Activated CD4-positive, alpha-beta memory T cell treated with anti-CD3 and anti-CD28 coated beads for 36 hours (primary cell): ENCODE results near the gene ADD1. TPM values are rescaled to one million over a fixed set of nuclear protein-coding genes. Genes with fewer than 3 reads are reported as not detected.
"Not testable (repeated sequence)": the region's sequence is repeated elsewhere in the genome, so short reads cannot be mapped to it uniquely, and the experiment has no call there.

ENCODE experiments used
- CTCF ChIA-PET: fragments of 350-600 bp; sonication (Branson Sonifier 250); formaldehyde crosslinking; loops from one replicate; lab custom pipeline; 2021; ENCODE audit warnings: antibody characterized with exemption, inconsistent platforms; lab: Charles Lee
- POLR2A ChIA-PET: fragments of 350-600 bp; sonication (Branson Sonifier 250); formaldehyde crosslinking; loops from one replicate; lab custom pipeline; 2021; ENCODE audit warnings: antibody characterized with exemption; lab: Charles Lee
- DNase-seq: peaks from one replicate; pipeline ENCODE4 v3.0.0-alpha.2; 2020
- H3K27ac Mint-ChIP-seq: one replicate; pipeline ENCODE4 v1.8.0; 2021; ENCODE audit warnings: mixed read lengths
- H3K27me3 Mint-ChIP-seq: one replicate; pipeline ENCODE4 v1.8.0; 2021; ENCODE audit warnings: mixed read lengths
- H3K36me3 Mint-ChIP-seq: one replicate; pipeline ENCODE4 v1.8.0; 2021; ENCODE audit warnings: mixed read lengths
- H3K4me1 Mint-ChIP-seq: one replicate; pipeline ENCODE4 v1.8.0; 2021; ENCODE audit warnings: low read depth, mixed read lengths
- H3K4me3 Mint-ChIP-seq: one replicate; pipeline ENCODE4 v1.8.0; 2021; ENCODE audit warnings: mild to moderate bottlenecking, mixed read lengths
- H3K9me3 Mint-ChIP-seq: one replicate; pipeline ENCODE4 v1.8.0; 2021; ENCODE audit warnings: mixed read lengths
- intact Hi-C: fragments of 100-400 bp; cut with micrococcal nuclease; formaldehyde crosslinking; loops from one replicate; pipeline ENCODE4 v1.15.1; 2023
- total RNA-seq, 2 experiments: library from RNA; stranded (reverse); gene quantifications; one replicate each; pipeline ENCODE4 v1.2.3, GENCODE V29; 2021

ADD1 gene
- total RNA-seq, 2 experiments from 2014 or later, result 212 TPM

- intact Hi-C loops, result loop anchor here (1.0 to 2.0 kb wide), 5 partner anchors 8 to 208 kb away; no protein-coding TSS in a partner anchor
- Mint-ChIP-seq H3K4me3 (peak overlapping the region; percentile 61), H3K9me3 (no peaks in the 10 kb centered on the region), H3K27ac (peak overlapping the region; percentile 99), H3K36me3 (peaks cover 80% of the 10 kb centered on the region), H3K27me3 (no peaks in the 10 kb centered on the region), H3K4me1 (peaks cover 75% of the 10 kb centered on the region)
- CTCF ChIA-PET, result interaction anchor here (0.6 to 7.0 kb wide), 26 partner anchors 8 to 209 kb away, joined by 3 to 103 read pairs (median 4); partner anchors contain the start of genes GRK4, NOP14 and TNIP2
- peak; percentile 92 for DNase-seq
- POLR2A ChIA-PET, result interaction anchor here (0.6 to 8.1 kb wide), 13 partner anchors 8 to 542 kb away, joined by 3 to 144 read pairs (median 4); partner anchors contain the start of genes GRK4 and NOP14
Measured at GRCh38 chr4:2954358-2955185, 110.9 kb downstream of the ADD1 start.

GRCh38 chr4:2955186-2956044, 111.8 kb downstream of the ADD1 start:
- not testable (repeated sequence) for DNase-seq, H3K4me3 Mint-ChIP-seq, H3K27me3 Mint-ChIP-seq, H3K9me3 Mint-ChIP-seq
- peak overlapping the region; percentile 99 for H3K27ac Mint-ChIP-seq
- ChIA-PET POLR2A (interaction anchor here (0.6 to 8.1 kb wide), 5 partner anchors 7 to 351 kb away, joined by 3 to 144 read pairs (median 14); partner anchors contain the start of genes GRK4 and NOP14), CTCF (interaction anchor here (0.7 to 7.0 kb wide), 7 partner anchors 8 to 203 kb away, joined by 3 to 103 read pairs (median 4); partner anchors contain the start of genes GRK4 and NOP14)
- H3K36me3 Mint-ChIP-seq, result peaks cover 75% of the 10 kb centered on the region
- peaks cover 82% of the 10 kb centered on the region for H3K4me1 Mint-ChIP-seq
- intact Hi-C loops, result loop anchor here (2.0 kb wide), 1 partner anchor 191 kb away; no protein-coding TSS in a partner anchor

- no peak for DNase-seq
- Mint-ChIP-seq H3K36me3 (peaks cover 56% of the 10 kb centered on the region), H3K27ac (peak overlapping the region; percentile 64), H3K4me3 (no peak overlapping the region), H3K4me1 (peaks cover 71% of the 10 kb centered on the region), H3K27me3 (no peaks in the 10 kb centered on the region), H3K9me3 (no peaks in the 10 kb centered on the region)
- ChIA-PET POLR2A (no interaction called here), CTCF (interaction anchor here (1.3 kb wide), 1 partner anchor 22 kb away, joined by 3 read pairs; no protein-coding TSS in a partner anchor)
- intact Hi-C loops, result no loop called here
Measured at GRCh38 chr4:2958446-2958845, 114.8 kb downstream of the ADD1 start.

GRCh38 chr4:2960450-2960849, 116.8 kb downstream of the ADD1 start:
- CTCF ChIA-PET, result interaction anchor here (0.9 kb wide), 1 partner anchor 81 kb away, joined by 4 read pairs; no protein-coding TSS in a partner anchor
- DNase-seq, H3K27ac Mint-ChIP-seq, POLR2A ChIA-PET, H3K4me3 Mint-ChIP-seq, H3K27me3 Mint-ChIP-seq, H3K9me3 Mint-ChIP-seq: not testable (repeated sequence)
- Mint-ChIP-seq H3K36me3 (peaks cover 41% of the 10 kb centered on the region), H3K4me1 (peaks cover 59% of the 10 kb centered on the region)
- intact Hi-C loops, result loop anchor here (5.0 kb wide), 2 partner anchors 493 to 543 kb away; partner anchors contain the start of genes CFAP99, RNF4 and ZFYVE28

GRCh38 chr4:2961421-2961810, 117.8 kb downstream of the ADD1 start:
- H3K4me3 Mint-ChIP-seq, result peak overlapping the region; percentile 78
- peak overlapping the region; percentile 94 for H3K27ac Mint-ChIP-seq
- no peaks in the 10 kb centered on the region for H3K9me3 Mint-ChIP-seq
- peaks cover 49% of the 10 kb centered on the region for H3K4me1 Mint-ChIP-seq
- H3K36me3 Mint-ChIP-seq, result peaks cover 31% of the 10 kb centered on the region
- ChIA-PET CTCF (interaction anchor here (3.5 to 3.6 kb wide), 2 partner anchors 25 to 76 kb away, joined by 15 to 20 read pairs; no protein-coding TSS in a partner anchor), POLR2A (interaction anchor here (2.1 to 3.6 kb wide), 2 partner anchors 26 to 215 kb away, joined by 10 to 70 read pairs; no protein-coding TSS in a partner anchor)
- intact Hi-C loops, result loop anchor here (5.0 kb wide), 2 partner anchors 494 to 544 kb away; partner anchors contain the start of genes CFAP99, RNF4 and ZFYVE28
- H3K27me3 Mint-ChIP-seq, result no peaks in the 10 kb centered on the region
- peak; percentile 56 for DNase-seq

GRCh38 chr4:2961811-2962441, 118.3 kb downstream of the ADD1 start:
- no peaks in the 10 kb centered on the region for H3K27me3 Mint-ChIP-seq
- peaks cover 29% of the 10 kb centered on the region for H3K36me3 Mint-ChIP-seq
- H3K4me1 Mint-ChIP-seq, result peaks cover 44% of the 10 kb centered on the region
- H3K4me3 Mint-ChIP-seq, result peak overlapping the region; percentile 78
- ChIA-PET POLR2A (interaction anchor here (0.7 to 3.6 kb wide), 8 partner anchors 8 to 549 kb away, joined by 3 to 70 read pairs (median 5); no protein-coding TSS in a partner anchor), CTCF (interaction anchor here (0.6 to 4.2 kb wide), 9 partner anchors 8 to 216 kb away, joined by 3 to 25 read pairs (median 4); no protein-coding TSS in a partner anchor)
- DNase-seq, result peak; percentile 87
- intact Hi-C loops, result loop anchor here (1.0 to 5.0 kb wide), 8 partner anchors 8 to 545 kb away; partner anchors contain the start of genes CFAP99, FAM193A, RNF4 and ZFYVE28
- H3K9me3 Mint-ChIP-seq, result no peaks in the 10 kb centered on the region
- peak overlapping the region; percentile 94 for H3K27ac Mint-ChIP-seq

- H3K9me3 Mint-ChIP-seq, result no peaks in the 10 kb centered on the region
- CTCF ChIA-PET, result interaction anchor here (0.7 to 4.2 kb wide), 17 partner anchors 9 to 216 kb away, joined by 3 to 25 read pairs (median 5); no protein-coding TSS in a partner anchor
- peaks cover 24% of the 10 kb centered on the region for H3K36me3 Mint-ChIP-seq
- POLR2A ChIA-PET, result interaction anchor here (0.7 to 3.6 kb wide), 8 partner anchors 9 to 550 kb away, joined by 3 to 70 read pairs (median 5); no protein-coding TSS in a partner anchor
- peak overlapping the region; percentile 78 for H3K4me3 Mint-ChIP-seq
- no peaks in the 10 kb centered on the region for H3K27me3 Mint-ChIP-seq
- H3K27ac Mint-ChIP-seq, result peak overlapping the region; percentile 94
- H3K4me1 Mint-ChIP-seq, result peaks cover 36% of the 10 kb centered on the region
- peak; percentile 57 for DNase-seq
- intact Hi-C loops, result loop anchor here (1.0 to 5.0 kb wide), 9 partner anchors 8 to 545 kb away; partner anchors contain the start of genes CFAP99, FAM193A, HTT and HTT-AS
Measured at GRCh38 chr4:2962614-2963174, 119.0 kb downstream of the ADD1 start.

GRCh38 chr4:2963175-2963965, 119.7 kb downstream of the ADD1 start, which contains the start of the genes GRK4 and NOP14:
GRK4 (plus strand) TSS chr4:2963571; CDS start chr4:2964071, 500 bp downstream.
NOP14 (minus strand) TSS chr4:2963406; CDS start chr4:2963319, 87 bp downstream.
- no peaks in the 10 kb centered on the region for H3K27me3 Mint-ChIP-seq
- H3K4me1 Mint-ChIP-seq, result peaks cover 30% of the 10 kb centered on the region
- ChIA-PET POLR2A (interaction anchor here (0.6 to 3.6 kb wide), 11 partner anchors 9 to 550 kb away, joined by 3 to 70 read pairs (median 5); no protein-coding TSS in a partner anchor), CTCF (interaction anchor here (1.2 to 4.2 kb wide), 17 partner anchors 9 to 217 kb away, joined by 3 to 25 read pairs (median 5); no protein-coding TSS in a partner anchor)
- intact Hi-C loops, result loop anchor here (1.0 to 5.0 kb wide), 5 partner anchors 111 to 546 kb away; partner anchors contain the start of genes CFAP99, FAM193A, HTT and HTT-AS
- H3K36me3 Mint-ChIP-seq, result peaks cover 19% of the 10 kb centered on the region
- H3K9me3 Mint-ChIP-seq, result no peaks in the 10 kb centered on the region
- DNase-seq, result peak; percentile 98
- H3K27ac Mint-ChIP-seq, result peak within 1 kb of the TSS; percentile 94
- peak within 1 kb of the TSS; percentile 78 for H3K4me3 Mint-ChIP-seq

- H3K4me3 Mint-ChIP-seq, result peak overlapping the region; percentile 78
- ChIA-PET CTCF (interaction anchor here (1.3 to 4.2 kb wide), 15 partner anchors 10 to 201 kb away, joined by 3 to 25 read pairs (median 5); no protein-coding TSS in a partner anchor), POLR2A (interaction anchor here (0.6 to 3.6 kb wide), 8 partner anchors 10 to 218 kb away, joined by 3 to 70 read pairs (median 4); no protein-coding TSS in a partner anchor)
- no peaks in the 10 kb centered on the region for H3K27me3 Mint-ChIP-seq
- DNase-seq, result no peak
- H3K9me3 Mint-ChIP-seq, result no peaks in the 10 kb centered on the region
- H3K27ac Mint-ChIP-seq, result peak overlapping the region; percentile 49
- H3K36me3 Mint-ChIP-seq, result peaks cover 12% of the 10 kb centered on the region
- intact Hi-C loops, result loop anchor here (1.0 to 5.0 kb wide), 6 partner anchors 73 to 547 kb away; partner anchors contain the start of genes CFAP99, FAM193A, HTT and HTT-AS
- H3K4me1 Mint-ChIP-seq, result peaks cover 23% of the 10 kb centered on the region
Measured at GRCh38 chr4:2963966-2964471, 120.4 kb downstream of the ADD1 start.
